GM21529 (cell line): ENCODE data around the gene DHCR24.
"Not testable (repeated sequence)": the region's sequence is repeated elsewhere in the genome, so short reads cannot be mapped to it uniquely, and the experiment has no call there.

ENCODE experiments used
- ATAC-seq: cut with Tn5 transposase; IDR thresholded peaks from one replicate; pipeline ENCODE4 v1.9.1; 2021; ENCODE audit not compliant: unreplicated experiment

DHCR24 gene

GRCh38 chr1:54888080-54888733 is 1.2 kb upstream of the DHCR24 start:
- no peak for ATAC-seq

- no peak for ATAC-seq
Observed at GRCh38 chr1:54887665-54888071, 673 bp upstream of the DHCR24 start.

GRCh38 chr1:54885807-54886723 is 930 bp downstream of the DHCR24 start:
- no peak for ATAC-seq

GRCh38 chr1:54885237-54885679 is 1.7 kb downstream of the DHCR24 start:
- ATAC-seq, result no peak

- ATAC-seq, result no peak
Observed at GRCh38 chr1:54884768-54885167, 2.2 kb downstream of the DHCR24 start.

GRCh38 chr1:54884135-54884586 is 2.8 kb downstream of the DHCR24 start:
- ATAC-seq, result no peak

- no peak for ATAC-seq
Observed at GRCh38 chr1:54883349-54884102, 3.5 kb downstream of the DHCR24 start.

GRCh38 chr1:54882519-54882918 is 4.5 kb downstream of the DHCR24 start:
- ATAC-seq, result no peak

GRCh38 chr1:54881604-54882003 is 5.4 kb downstream of the DHCR24 start:
- ATAC-seq, result not testable (repeated sequence)

- ATAC-seq, result no peak
Observed at GRCh38 chr1:54879872-54880271, 7.1 kb downstream of the DHCR24 start.

- no peak for ATAC-seq
Observed at GRCh38 chr1:54876814-54877213, 10.2 kb downstream of the DHCR24 start.

- ATAC-seq, result no peak
Observed at GRCh38 chr1:54875000-54875399, 12.0 kb downstream of the DHCR24 start.

GRCh38 chr1:54874079-54874830 is 12.7 kb downstream of the DHCR24 start:
- ATAC-seq, result no peak

- no peak for ATAC-seq
Observed at GRCh38 chr1:54872036-54872331, 15.0 kb downstream of the DHCR24 start.

GRCh38 chr1:54871275-54872035 is 15.5 kb downstream of the DHCR24 start:
- ATAC-seq, result no peak

GRCh38 chr1:54870869-54871268 is 16.1 kb downstream of the DHCR24 start:
- no peak for ATAC-seq

GRCh38 chr1:54869173-54869851 is 17.7 kb downstream of the DHCR24 start:
- ATAC-seq, result no peak

GRCh38 chr1:54867717-54868057 is 19.3 kb downstream of the DHCR24 start:
- ATAC-seq, result no peak

GRCh38 chr1:54866801-54867716 is 19.9 kb downstream of the DHCR24 start:
- ATAC-seq, result no peak
